GM19455 (cell line): ENCODE results near the gene SRSF7.
"Not testable (repeated sequence)": the region's sequence is repeated elsewhere in the genome, so short reads cannot be mapped to it uniquely, and the experiment has no call there.

Experiments
- ATAC-seq: cut with Tn5 transposase; IDR thresholded peaks from one replicate; pipeline ENCODE4 v1.9.1; 2021; ENCODE audit not compliant: unreplicated experiment

SRSF7 gene

DNA sequence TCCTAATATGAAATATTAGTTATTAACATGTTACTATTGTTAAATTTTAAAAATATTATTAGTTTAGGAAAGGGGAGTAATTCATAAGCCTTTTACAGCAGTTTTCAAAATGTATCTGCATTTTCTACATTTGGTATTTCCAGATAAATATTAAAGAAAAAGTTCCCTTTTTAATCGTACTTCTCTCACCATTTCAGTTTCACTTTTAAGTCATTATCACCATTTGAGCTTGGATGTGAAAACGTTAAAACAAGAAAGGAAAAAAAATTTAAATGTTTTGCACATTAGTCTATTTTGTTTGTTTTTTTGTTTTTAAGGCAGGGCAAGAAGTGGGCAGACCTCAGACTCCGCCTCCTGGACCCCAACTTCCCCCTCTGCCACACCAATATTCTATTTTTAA lies 3.3 kb upstream of the SRSF7 start:
- no peak for ATAC-seq

DNA sequence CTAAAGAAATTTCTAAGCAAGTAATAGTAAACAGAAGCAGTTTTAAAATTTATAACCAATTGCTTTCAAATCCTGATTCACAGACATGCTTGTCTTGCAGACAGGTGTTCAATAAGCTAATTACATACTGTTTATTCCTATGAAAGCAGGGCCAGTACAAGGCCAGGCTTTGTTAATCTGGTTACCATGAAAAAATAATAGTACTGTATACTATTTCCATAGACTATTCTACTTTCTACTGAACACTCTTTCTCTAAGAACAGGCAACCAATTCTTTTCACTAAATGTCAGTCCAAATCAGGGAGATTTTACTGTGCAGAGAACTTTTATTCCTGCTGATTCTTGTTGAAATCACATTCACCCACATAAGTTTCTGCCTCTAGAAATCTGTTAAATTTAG lies 2.9 kb upstream of the SRSF7 start:
- ATAC-seq, result no peak

DNA sequence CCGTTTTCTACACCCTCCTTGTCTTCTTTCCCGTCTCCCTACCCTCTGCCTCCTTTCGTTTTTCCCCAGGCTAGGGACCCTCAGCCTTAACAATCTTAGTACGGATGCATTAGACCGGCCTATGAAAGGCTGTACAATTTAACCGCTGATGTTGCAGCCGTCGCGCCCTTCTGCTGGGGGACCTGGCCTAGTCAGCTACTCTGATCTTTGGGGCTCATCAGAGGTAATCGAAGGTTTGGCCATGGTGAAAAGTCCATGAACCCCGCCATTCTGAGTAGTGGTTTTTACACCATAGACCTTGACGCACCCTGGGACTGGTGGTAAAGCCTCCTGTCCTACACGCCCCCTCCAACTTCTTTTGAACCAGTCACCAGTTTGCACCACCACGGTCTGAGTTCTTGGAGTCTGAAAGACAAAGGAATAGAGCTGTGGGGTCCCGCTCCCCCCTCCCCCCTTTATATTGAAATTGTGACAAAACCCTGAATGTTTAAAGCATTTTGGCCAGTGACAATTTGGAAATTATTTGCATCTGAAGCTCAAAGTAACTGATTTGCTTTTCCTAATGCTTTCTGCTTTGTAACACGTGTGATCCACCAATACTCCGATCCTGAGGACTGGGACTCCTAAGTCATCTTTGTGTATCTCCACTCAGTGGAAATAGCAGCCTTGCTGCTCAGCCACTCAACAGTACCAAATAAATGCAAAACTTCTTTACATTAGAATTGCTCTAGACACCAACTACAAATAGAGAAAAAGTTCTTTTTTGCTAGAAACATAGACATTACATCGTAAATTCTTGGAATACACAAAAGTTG lies 642 bp upstream of the SRSF7 start:
- ATAC-seq, result peak; percentile 17

DNA sequence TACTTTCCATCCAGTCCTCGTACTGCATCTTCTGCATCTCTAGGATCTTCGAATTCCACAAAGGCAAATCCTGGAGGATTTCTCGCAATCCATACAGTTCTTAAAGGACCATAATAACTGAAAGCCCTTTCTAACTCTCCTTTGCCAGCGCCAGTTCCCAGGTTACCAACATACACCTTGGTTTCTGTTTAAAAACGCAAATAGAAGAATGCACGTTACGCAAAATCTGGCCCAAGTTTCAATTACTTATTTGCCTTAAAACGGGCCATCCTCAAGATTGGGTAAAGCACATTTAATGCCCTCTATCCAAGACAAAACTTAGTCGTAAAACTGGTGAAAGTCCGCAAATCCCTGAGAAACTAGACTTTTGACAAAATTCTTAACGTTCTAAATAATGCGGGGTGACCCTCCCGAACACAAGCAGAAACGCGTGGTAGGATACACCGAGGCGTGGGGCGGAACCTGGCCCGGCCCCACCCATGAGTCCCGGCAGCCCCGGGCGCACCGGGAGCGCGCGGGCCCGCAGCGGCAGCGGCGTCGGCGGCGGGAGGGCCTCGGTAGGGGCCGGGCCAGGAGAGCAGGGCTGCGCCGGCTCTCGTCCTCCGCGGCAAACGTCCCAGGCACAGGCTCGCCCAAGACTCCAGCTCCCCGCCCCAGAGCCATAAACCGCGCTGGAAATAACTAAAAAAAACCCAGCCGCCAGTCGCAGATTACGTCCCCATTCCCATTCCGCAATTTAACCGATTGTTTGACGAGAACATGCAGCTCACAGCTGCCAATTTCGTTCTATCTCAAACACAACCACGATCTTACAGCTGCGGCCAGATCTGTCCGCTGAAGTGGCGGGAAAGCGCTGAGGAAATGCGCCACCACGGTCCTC lies 910 bp downstream of the SRSF7 start:
- peak; percentile 35 for ATAC-seq

DNA sequence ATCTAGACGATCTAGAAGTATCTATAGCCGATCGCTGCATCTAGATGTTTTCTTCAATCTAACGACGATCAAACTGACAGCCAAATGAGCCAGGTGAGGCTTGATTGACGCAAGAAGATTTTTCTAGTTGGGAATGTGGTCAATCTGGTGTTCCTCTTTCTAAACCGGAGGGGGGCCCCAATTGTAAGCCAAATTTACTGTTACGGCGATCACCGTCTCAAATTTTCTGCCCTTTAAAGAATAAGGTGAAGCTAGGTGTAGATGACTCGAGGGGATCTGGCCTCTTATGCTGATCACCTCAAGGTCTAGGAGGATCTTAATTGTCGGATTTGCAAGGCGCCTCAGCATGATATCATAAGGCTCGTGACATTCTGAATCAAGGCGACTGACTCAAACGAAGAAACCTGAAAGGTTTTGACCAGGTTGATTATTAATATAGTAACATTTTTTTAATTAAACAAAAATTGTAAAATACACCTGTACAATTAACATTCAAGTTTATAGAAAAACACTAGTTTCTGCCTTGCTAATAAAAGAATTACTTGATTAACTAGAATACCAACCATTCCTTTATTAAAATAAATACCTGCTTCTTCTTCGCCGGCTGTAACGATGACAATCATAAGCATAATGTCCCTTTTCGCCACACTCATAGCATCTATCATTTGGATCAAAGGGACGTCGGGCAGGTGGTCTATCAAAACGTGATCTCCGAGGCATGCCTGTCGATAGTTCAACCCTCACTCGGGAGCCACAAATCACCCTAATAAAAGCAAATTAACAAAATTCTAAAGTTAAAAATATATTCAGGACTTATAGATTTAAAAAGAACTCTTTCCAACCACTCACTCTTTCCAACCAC lies 2.0 kb downstream of the SRSF7 start:
- no peak for ATAC-seq

DNA sequence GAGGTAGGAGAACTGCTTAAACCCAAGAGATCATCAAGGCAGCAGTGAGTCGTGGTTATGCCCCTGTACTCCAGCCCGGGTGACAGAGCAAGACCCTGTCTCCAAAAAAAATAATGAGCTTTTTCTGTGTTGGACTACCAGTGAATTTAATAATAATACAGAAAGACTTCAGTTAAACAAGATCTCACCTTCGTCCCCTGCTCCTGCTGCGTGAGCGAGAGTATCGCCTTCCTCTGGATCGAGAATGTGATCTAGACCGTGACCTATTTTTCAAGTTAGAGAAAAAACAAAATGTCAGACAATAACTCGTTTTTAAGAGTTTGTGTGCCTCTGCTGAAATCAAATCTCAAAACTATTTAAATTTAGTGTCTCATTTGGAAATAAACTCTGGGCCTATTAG lies 2.8 kb downstream of the SRSF7 start:
- no peak for ATAC-seq

DNA sequence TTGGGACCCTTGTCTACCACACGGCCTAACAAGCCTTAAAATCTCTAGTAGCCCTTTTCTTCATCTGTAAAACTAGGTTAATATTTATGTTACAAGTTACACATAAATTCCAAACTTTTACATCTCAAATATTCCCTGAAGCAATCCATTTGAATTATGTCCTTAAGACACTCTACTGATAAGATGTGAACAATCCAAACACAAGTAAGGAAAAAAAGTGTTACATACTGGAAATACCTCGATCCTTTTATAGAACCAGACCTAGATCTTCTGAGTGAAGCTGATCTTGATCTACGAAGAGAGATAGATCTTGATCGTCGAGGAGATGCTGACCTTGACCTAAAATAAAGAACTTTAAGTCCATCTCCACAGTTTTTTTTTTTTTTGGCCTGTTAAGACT lies 3.3 kb downstream of the SRSF7 start:
- ATAC-seq, result no peak

DNA sequence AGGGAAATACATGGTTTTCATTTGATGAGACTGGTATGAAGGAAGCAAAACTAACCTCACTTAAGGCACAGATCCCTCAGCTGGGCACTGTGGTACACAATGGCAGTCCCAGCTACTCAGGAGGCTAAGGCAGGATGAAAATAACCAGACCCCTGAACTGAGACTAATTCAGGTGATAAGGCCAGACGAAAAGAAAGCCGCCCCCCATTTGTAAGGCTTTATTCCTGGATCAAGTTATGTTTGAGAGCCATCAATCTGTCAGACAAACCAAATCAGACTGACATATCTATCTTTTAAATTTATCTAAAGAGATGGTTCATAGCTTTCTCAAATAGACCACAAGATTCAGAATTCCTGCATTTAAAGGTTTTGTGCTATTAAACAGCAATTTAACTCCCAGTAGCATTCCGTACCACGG lies 4.1 kb downstream of the SRSF7 start:
- ATAC-seq, result no peak

DNA sequence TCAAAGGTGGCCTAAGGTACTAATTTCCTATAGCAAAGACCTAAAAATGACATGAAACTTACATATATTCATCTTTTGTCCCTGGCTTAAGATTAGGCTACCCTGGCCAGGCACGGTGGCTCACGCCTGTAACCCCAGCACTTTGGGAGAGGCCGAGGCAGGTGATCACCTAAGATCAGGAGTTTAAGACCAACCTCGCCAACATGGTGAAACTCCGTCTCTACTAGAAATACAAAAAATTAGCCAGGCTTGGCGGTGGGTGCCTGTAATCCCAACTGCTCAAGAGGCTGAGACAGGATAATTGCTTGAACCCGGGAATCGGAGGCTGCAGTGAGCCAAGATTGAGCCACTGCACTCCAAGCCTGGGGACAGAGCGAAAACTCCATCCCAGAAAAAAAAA lies 5.9 kb downstream of the SRSF7 start:
- no peak for ATAC-seq

DNA sequence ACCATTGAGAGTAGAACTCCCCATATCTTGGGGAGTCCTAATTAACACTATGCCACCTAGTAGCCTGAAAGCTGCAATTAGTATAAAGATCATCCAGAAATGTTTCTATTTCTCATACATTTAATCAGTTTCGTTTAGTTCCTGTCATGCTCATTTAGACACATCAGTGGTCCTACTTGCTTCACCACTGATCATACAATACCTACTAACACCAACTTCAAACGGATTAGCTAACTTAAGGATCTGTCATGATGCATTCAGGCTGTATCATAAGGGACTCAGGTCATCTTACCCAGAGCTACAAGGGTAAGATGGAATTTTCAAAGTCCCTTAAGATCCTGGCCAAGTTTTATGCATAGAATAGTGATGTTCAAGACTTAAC lies 6.8 kb downstream of the SRSF7 start:
- ATAC-seq, result no peak

DNA sequence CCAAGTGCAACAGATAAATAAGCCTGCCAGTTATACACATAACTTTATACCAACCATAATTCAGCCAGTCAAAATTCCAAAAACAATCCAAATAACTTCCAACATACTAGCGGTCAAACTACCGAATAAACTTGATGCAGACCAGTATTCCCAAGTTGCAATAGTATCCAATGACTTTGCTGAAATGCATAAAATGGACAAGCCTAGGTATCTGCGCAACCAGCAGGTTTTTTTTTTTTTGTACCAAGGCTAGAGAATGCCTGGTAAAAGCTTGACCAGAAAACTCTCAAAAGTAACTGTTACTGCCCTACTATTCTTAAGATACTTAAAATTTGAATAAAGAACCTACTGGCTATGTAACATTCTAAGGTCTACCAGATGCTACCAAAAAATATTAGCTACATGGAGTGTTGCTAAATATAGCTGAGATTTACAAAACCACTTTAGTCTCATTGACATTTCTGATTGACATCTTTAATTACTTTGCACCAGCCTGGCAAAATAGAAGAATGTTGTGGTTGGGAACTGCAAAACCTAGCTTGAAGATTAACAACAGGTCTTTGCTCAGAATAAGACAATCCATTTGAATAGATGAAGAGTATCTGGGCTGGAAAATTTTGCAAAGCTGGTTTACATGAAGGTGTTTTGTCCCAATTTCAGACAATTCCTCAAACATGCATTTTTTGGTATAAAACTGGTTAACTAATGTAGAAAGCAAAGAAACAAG lies 7.3 kb downstream of the SRSF7 start:
- no peak for ATAC-seq

DNA sequence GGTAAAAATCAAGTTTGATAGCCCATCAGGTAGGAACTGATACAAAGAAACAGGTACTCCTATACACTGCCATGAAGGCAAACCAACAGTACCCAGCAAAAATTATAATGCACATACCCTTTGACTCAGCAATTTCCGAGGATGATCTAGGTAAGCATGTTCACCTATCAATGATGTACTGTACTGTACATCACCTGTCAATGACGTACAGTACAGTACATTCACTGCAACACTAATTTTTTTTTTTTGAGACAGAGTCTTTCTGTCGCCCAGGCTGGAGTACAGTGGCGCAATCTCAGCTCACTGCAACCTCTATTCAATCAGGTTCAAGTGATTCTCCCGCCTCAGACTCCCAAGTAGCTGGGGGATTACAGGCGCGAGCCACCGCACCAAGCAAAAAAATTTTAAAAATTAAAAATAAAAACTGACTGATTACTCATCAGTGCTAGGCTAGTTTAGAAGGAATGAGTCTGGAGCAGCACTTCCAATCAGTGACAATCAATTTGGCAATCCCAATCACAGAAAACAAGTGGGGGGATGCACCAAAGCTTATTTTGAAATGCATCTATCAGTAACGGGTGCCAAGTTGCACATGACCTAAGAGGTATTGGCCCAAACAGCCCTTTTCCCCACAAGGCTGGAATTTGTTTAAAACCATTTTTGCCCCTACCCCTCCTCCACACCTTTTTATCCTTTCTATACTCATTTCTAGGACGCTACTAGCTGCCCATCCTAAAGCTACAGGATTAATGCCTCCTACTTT lies 8.2 kb downstream of the SRSF7 start:
- no peak for ATAC-seq

DNA sequence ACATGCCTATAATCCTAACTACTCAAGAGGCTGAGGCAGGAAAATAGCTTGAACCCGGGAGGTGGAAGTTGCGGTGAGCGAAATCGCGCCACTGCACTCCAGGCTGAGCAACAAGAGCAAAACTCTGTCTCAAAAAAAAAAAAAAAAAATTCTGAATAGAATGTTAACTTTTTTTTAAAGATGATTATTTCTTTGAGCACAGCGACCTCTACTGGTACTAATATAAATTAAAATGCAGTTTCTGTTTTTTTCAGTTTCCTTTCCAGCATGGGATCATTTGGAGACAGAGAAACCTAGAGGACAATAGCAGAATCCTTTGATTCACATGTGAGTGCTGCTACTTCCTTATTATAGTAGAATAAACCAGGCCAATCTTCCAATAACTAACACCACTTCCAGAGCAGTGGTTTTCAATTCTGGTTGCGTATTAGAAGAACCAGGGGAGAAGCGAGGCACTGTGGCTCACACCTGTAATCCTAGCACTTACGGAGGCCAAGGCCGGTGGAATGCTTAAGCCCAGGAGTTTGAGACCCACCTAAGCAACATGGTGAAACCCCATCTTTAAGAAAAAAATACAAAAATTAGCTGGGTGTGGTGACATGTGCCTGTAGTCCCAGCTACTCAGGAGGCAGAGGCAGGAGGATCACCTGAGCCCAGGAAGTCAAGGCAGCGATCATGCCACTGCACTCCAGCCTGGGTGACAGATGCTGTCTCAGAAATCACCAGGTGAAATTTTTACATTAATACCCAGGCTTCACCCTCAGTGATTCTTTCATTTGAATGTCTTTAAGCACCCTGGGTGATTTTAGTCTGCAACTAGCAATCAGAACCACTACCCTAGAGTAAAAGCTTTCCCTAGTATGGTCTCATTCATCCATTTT lies 10.1 kb downstream of the SRSF7 start:
- ATAC-seq, result no peak

DNA sequence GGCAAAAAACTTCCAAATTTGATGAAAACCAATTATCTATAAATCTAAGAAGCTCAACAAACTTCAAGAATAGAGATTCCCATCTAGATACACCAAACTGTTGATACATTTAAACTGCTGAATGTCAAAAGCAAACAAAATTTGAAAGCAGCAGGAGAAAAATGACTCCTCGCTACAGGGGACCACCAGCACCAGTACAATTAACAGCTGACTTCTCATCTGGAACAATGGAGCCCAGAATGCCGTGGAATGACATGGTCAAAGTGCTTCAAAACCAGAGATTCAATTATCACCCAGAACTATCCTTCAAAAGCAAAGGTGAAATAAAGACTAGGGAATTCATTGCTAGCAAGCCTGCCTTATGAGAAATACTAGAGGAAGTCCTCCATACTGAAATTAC lies 11.6 kb downstream of the SRSF7 start:
- ATAC-seq, result no peak

DNA sequence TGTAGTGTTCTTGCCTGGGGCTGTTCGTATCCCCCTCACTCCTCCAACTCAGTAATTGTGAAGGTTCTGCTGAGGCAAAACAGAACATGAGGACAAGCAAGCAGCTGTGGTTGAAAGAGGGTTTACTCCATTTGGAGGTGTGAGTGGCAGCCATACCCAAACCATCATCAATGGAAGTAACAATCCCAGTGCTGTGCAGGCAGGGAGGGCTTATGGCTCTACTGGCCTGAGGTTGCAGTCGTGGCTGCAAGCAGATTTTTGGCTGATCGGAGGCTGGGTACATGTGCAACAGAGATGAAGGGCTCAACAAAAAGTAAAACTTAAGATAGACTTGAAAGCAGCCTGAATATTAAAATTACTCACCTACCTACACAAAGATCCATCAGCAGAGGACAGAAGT lies 13.2 kb downstream of the SRSF7 start:
- no peak for ATAC-seq

DNA sequence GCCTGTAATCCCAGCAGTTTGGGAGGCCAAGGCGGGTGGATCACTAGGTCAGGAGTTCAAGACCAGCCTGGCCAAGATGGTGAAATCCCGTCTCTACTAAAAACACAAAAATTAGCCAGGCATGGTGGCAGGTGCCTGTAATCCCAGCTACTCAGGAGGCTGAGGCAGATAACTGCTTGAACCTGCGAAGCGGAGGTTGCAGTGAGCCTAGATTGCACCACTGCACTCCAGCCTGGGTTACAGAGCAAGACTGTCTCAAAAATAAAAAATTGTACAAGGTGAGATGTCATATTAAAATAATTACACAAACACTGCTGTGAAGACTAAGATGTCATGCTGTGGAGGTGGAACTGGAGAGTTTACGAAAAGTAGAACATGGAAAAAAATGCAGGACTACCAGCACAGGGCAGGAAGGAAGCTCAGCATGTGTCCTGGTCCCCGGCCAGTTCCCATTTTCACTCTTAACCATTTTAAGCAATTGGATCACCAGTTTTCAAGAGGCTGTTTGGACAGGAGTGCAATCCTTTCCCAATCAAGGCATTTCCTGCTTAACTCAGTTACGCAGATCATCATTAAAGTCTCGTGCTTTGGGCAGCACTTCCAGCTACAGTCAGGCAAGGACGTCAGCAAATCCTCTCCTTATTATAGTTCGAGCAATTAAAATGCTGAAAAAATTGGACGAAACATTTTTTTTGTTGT lies 14.0 kb downstream of the SRSF7 start:
- ATAC-seq, result not testable (repeated sequence)

DNA sequence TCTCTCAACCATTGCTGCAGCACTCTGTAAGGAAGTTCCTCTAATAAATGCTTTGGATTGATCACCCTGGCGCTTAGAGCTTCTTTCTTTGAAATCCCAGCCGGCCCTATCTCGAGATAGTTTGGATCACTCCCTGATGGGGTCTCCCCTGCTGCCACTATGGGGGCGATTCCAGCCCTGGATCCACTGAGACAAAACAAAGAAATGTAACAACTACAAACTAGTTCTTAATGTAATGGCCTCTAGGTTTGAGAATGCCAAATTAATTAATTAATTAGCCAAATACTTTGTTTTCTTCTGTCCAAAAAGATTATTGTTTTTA lies 15.2 kb downstream of the SRSF7 start:
- ATAC-seq, result no peak

DNA sequence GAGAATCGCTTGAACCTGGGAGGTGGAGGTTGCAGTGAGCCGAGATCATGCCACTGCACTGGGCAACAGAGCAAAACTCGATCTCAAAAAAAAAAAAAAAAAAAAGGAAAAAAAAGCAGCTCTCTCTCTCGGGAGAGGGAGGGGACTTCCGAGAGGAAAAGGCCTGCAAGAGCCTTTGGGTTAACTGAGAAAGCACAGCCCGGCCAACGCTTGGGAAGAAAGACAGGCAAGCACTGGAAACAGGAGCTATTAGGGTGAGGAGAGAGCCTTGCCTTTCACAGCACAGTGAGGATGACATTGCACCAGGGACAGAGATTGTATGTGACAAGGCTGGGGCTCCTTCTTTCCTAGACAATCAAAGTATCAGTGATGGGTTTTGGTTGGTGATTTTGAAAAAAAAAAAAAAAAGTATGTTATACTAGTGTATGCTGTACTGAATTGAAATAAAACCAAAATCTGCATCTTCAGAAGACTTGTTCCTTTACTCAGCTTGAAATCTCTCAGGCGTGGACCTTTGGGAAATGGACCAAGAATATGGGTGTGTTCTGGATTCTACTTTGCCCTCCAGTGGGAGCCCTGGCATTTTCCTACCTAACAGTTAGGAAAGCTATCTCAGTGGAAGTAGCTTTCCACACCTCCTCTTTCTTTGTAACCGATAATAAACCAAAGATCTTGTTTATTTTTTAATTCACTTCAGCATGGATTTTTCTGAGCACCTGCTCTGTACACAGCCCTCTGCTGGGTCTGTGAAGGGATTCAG lies 16.7 kb downstream of the SRSF7 start:
- no peak for ATAC-seq
